Panc1 (cell line): ENCODE measurements around the gene KRT6C. TPM values are rescaled to one million over a fixed set of nuclear protein-coding genes. Genes with fewer than 3 reads are reported as not detected.

Experiments
- ATAC-seq: fragments of 200-7000 bp; cut with Tn5 transposase; 2 replicates; pipeline ENCODE4 v1.9.1; 2020; ENCODE audit warnings: mild to moderate bottlenecking, moderate library complexity
- BruUV-seq: library from RNA; stranded (reverse); fragments of 400-500 nt; replicated peaks from 2 replicates; lab custom pipeline; 2021; lab: Mats Ljungman, UMichigan
- CTCF ChIA-PET: fragments of 300-600 bp; sonication (Branson Sonifier 250); formaldehyde crosslinking; loops from one replicate; lab custom pipeline; 2022; ENCODE audit warnings: antibody characterized with exemption; lab: Charles Lee
- POLR2A ChIA-PET: fragments of 300-600 bp; sonication (Branson Sonifier 250); formaldehyde crosslinking; loops from one replicate; lab custom pipeline; 2022; ENCODE audit warnings: antibody characterized with exemption; lab: Charles Lee
- DNase-seq: peaks from one replicate; pipeline ENCODE4 v3.0.0-alpha.2; 2010; ENCODE audit warnings: low read depth, low spot score
- H3K27ac ChIP-seq: 2 replicates; pipeline ENCODE4 v1.5.1; 2011; ENCODE audit warnings: mild to moderate bottlenecking, low read length, inconsistent platforms
- H3K27me3 ChIP-seq: fragments of 200-500 bp; sonication (Bioruptor generic); 2 replicates; pipeline ENCODE4 v1.6.0; 2014; ENCODE audit warnings: low read length, inconsistent platforms; ENCODE audit not compliant: control insufficient read depth, insufficient read depth
- H3K36me3 ChIP-seq: fragments of 200-500 bp; sonication (Bioruptor generic); 2 replicates; pipeline ENCODE4 v1.5.1; 2014; ENCODE audit warnings: inconsistent platforms, mild to moderate bottlenecking, low read length, moderate library complexity; ENCODE audit not compliant: control insufficient read depth, insufficient read depth
- H3K4me1 ChIP-seq: 2 replicates; pipeline ENCODE4 v1.5.1; 2011; ENCODE audit warnings: inconsistent platforms, mild to moderate bottlenecking, low read length, moderate library complexity; ENCODE audit not compliant: control insufficient read depth, insufficient read depth
- H3K4me3 ChIP-seq, 2 experiments: 2 replicates each; pipeline ENCODE4 v1.5.1; 2011 to 2012; ENCODE audit warnings: low read depth in 2 of 2, low read length in 2 of 2, mild to moderate bottlenecking in 2 of 2, inconsistent platforms in 1 of 2, moderate library complexity in 1 of 2
- H3K9me3 ChIP-seq: fragments of 200-500 bp; sonication (Bioruptor generic); 2 replicates; pipeline ENCODE4 v1.5.1; 2014; ENCODE audit warnings: low read depth, mild to moderate bottlenecking, inconsistent platforms, low read length, moderate library complexity; ENCODE audit not compliant: control insufficient read depth, insufficient read depth
- POLR2AphosphoS5 ChIP-seq: IDR thresholded peaks from 2 replicates; pipeline ENCODE4 v1.6.1; 2012; ENCODE audit warnings: mild to moderate bottlenecking, low read depth, low read length, moderate library complexity
- SIN3A ChIP-seq: IDR thresholded peaks from 2 replicates; pipeline ENCODE4 v1.6.1; 2012; ENCODE audit warnings: low read depth, mild to moderate bottlenecking, low read length, moderate library complexity, borderline replicate concordance; ENCODE audit not compliant: insufficient read depth
- TCF7L2 ChIP-seq: IDR thresholded peaks from 2 replicates; pipeline ENCODE4 v1.6.1; 2011; ENCODE audit warnings: mild to moderate bottlenecking, low read depth, low read length, inconsistent platforms
- in situ Hi-C: cut with HindIII; loops from 2 replicates; pipeline ENCODE4 v1.10.0; 2016; ENCODE audit warnings: low sequenced_read_pairs, low pct_unique_long_range_greater_than_20kb
- intact Hi-C: fragments of 100-400 bp; cut with micrococcal nuclease; formaldehyde crosslinking; loops from one replicate; pipeline ENCODE4 v1.10.0; 2022; ENCODE audit not compliant: unreplicated experiment
- total RNA-seq: library from RNA; stranded (reverse); gene quantifications from one replicate; pipeline ENCODE4 v1.2.1, GENCODE V29; 2021; ENCODE audit not compliant: unreplicated experiment
- TF ChIP-seq, protein P1 (sequence below): fragments of 450-650 bp; IDR thresholded peaks from 2 replicates; pipeline ENCODE4 v1.5.1; 2017; ENCODE audit warnings: mild to moderate bottlenecking
- TF ChIP-seq, protein P2 (sequence below), 2 experiments: IDR thresholded peaks; 2 replicates each; pipeline ENCODE4 v1.6.1; 2011 to 2012; ENCODE audit warnings: low read depth in 2 of 2, control low read depth in 1 of 2, low read length in 1 of 2, mild to moderate bottlenecking in 1 of 2, moderate library complexity in 1 of 2; ENCODE audit not compliant: insufficient read depth in 1 of 2

KRT6C gene
- total RNA-seq, 1 experiment from 2014 or later, result not detected

DNA sequence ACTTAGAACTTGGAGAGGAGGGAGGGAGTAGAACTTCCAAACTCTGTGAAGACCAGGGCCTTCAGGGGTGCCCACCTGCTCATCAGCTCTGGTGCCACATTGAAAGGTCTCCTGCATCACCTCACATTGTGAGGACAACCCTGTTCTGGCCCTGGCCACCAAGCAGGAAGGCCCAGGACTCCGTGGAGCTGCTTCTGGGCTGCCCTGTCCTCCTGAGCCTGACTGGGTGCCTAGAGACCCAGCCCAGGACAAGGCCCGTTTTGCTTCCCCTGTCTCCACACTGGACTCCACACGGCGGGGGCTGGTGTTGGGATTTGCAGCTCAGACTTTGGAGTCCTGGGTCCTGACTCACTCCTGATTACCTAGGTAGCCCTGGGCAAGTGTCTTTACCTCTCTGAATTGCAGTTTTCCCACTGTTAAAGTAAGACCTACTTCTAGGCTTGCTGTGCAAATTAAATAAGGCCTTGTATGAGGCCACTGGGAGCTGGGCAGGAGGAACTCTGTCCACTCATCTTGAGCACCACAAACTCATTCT, 55.0 kb downstream of the KRT6C start:
- in situ Hi-C loops (no loop called here), intact Hi-C loops (no loop called here)
- H3K4me3 ChIP-seq, result no peak overlapping the region
- no peaks in the 10 kb centered on the region for H3K27me3 ChIP-seq
- ChIA-PET POLR2A (no interaction called here), CTCF (no interaction called here)
- no peaks in the 10 kb centered on the region for H3K9me3 ChIP-seq
- H3K36me3 ChIP-seq, result no peaks in the 10 kb centered on the region
- ATAC-seq (no peak), DNase-seq (no peak)
- H3K27ac ChIP-seq, result no peak overlapping the region
- no peaks in the 10 kb centered on the region for H3K4me1 ChIP-seq
- BruUV-seq, result no TSS peak
- TF ChIP-seq POLR2AphosphoS5 (no peak), TCF7L2 (no peak), SIN3A (no peak)
- TF ChIP-seq, protein P1, sequence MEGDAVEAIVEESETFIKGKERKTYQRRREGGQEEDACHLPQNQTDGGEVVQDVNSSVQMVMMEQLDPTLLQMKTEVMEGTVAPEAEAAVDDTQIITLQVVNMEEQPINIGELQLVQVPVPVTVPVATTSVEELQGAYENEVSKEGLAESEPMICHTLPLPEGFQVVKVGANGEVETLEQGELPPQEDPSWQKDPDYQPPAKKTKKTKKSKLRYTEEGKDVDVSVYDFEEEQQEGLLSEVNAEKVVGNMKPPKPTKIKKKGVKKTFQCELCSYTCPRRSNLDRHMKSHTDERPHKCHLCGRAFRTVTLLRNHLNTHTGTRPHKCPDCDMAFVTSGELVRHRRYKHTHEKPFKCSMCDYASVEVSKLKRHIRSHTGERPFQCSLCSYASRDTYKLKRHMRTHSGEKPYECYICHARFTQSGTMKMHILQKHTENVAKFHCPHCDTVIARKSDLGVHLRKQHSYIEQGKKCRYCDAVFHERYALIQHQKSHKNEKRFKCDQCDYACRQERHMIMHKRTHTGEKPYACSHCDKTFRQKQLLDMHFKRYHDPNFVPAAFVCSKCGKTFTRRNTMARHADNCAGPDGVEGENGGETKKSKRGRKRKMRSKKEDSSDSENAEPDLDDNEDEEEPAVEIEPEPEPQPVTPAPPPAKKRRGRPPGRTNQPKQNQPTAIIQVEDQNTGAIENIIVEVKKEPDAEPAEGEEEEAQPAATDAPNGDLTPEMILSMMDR, result no peak
- TF ChIP-seq, protein P2, sequence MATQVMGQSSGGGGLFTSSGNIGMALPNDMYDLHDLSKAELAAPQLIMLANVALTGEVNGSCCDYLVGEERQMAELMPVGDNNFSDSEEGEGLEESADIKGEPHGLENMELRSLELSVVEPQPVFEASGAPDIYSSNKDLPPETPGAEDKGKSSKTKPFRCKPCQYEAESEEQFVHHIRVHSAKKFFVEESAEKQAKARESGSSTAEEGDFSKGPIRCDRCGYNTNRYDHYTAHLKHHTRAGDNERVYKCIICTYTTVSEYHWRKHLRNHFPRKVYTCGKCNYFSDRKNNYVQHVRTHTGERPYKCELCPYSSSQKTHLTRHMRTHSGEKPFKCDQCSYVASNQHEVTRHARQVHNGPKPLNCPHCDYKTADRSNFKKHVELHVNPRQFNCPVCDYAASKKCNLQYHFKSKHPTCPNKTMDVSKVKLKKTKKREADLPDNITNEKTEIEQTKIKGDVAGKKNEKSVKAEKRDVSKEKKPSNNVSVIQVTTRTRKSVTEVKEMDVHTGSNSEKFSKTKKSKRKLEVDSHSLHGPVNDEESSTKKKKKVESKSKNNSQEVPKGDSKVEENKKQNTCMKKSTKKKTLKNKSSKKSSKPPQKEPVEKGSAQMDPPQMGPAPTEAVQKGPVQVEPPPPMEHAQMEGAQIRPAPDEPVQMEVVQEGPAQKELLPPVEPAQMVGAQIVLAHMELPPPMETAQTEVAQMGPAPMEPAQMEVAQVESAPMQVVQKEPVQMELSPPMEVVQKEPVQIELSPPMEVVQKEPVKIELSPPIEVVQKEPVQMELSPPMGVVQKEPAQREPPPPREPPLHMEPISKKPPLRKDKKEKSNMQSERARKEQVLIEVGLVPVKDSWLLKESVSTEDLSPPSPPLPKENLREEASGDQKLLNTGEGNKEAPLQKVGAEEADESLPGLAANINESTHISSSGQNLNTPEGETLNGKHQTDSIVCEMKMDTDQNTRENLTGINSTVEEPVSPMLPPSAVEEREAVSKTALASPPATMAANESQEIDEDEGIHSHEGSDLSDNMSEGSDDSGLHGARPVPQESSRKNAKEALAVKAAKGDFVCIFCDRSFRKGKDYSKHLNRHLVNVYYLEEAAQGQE (IDR thresholded peaks at IDR 0.05; ENCODE audit: insufficient read depth in 1 of 2, low read depth in 2 of 2, low read length in 1 of 2), result no peak

Other genes starting within 250 kb of the KRT6C start
- gene KRT7, start 240.6 kb downstream of the KRT6C start, total RNA-seq, result 16.8 TPM
- 1.1 TPM for gene KRT86, start 199.2 kb downstream of the KRT6C start, total RNA-seq
- 0.90 TPM for gene KRT81, start 182.3 kb downstream of the KRT6C start, total RNA-seq
- 0.28 TPM for gene KRT83, start 152.4 kb downstream of the KRT6C start, total RNA-seq
- gene KRT85, start 106.3 kb downstream of the KRT6C start, total RNA-seq, result not detected
- not detected for gene KRT84, start 88.2 kb downstream of the KRT6C start, total RNA-seq
- gene KRT82, start 67.5 kb downstream of the KRT6C start, total RNA-seq, result not detected
- 0.15 TPM for gene KRT75, start 39.4 kb downstream of the KRT6C start, total RNA-seq
- gene KRT6B, start 21.7 kb downstream of the KRT6C start, total RNA-seq, result not detected
- gene KRT6A, start 19.5 kb upstream of the KRT6C start, total RNA-seq, result not detected
- gene KRT5, start 46.6 kb upstream of the KRT6C start, total RNA-seq, result not detected
- gene KRT71, start 79.3 kb upstream of the KRT6C start, total RNA-seq, result not detected
- gene KRT74, start 100.0 kb upstream of the KRT6C start, total RNA-seq, result not detected
- not detected for gene KRT72, start 127.7 kb upstream of the KRT6C start, total RNA-seq
- not detected for gene KRT73, start 144.8 kb upstream of the KRT6C start, total RNA-seq
- gene KRT2, start 178.4 kb upstream of the KRT6C start, total RNA-seq, result 0.33 TPM
- not detected for gene KRT1, start 206.6 kb upstream of the KRT6C start, total RNA-seq
- gene KRT77, start 229.7 kb upstream of the KRT6C start, total RNA-seq, result not detected